IMR-90 (cell line): ENCODE data around the gene TOMM40L. TPM values are rescaled to one million over a fixed set of nuclear protein-coding genes. Genes with fewer than 3 reads are reported as not detected.

Source experiments
- ATAC-seq: fragments of 200-7000 bp; cut with Tn5 transposase; 2 replicates; pipeline ENCODE4 v1.9.1; 2020; ENCODE audit warnings: low read depth, mild to moderate bottlenecking, moderate library complexity
- BruUV-seq: library from RNA; stranded (reverse); fragments of 400-500 nt; replicated peaks from 2 replicates; lab custom pipeline; 2021; lab: Mats Ljungman, UMichigan
- CTCF ChIA-PET: fragments of 300-600 bp; formaldehyde crosslinking; extraction: SDS; loops from one replicate; lab custom pipeline; 2021; ENCODE audit warnings: antibody characterized with exemption; lab: Yijun Ruan, JAX
- POLR2A ChIA-PET: fragments of 300-600 bp; sonication (Branson Sonifier 250); formaldehyde crosslinking; loops from one replicate; lab custom pipeline; 2022; ENCODE audit warnings: antibody characterized with exemption; ENCODE audit not compliant: unreplicated experiment; lab: Charles Lee
- DNase-seq: peaks from one replicate; pipeline ENCODE4 v3.0.0; 2013
- H2AFZ ChIP-seq: replicated peaks from 2 replicates; pipeline ENCODE3; 2013; ENCODE audit warnings: low read length, mild to moderate bottlenecking; ENCODE audit not compliant: poor library complexity
- H2AK5ac ChIP-seq: 2 replicates; pipeline ENCODE4 v1.6.1; 2013; ENCODE audit warnings: low read depth, low read length, inconsistent platforms
- H2AK9ac ChIP-seq: replicated peaks from 2 replicates; pipeline ENCODE3; 2013; ENCODE audit warnings: mild to moderate bottlenecking, low read depth, low read length, moderate library complexity; ENCODE audit not compliant: poor library complexity
- H2BK120ac ChIP-seq: 2 replicates; pipeline ENCODE4 v1.6.1; 2013; ENCODE audit warnings: low read depth, low read length, inconsistent platforms
- H2BK15ac ChIP-seq: 3 replicates; pipeline ENCODE4 v1.6.1; 2013; ENCODE audit warnings: low read depth, low read length, inconsistent platforms
- H2BK20ac ChIP-seq: 2 replicates; pipeline ENCODE4 v1.6.1; 2013; ENCODE audit warnings: low read depth, mild to moderate bottlenecking, inconsistent platforms, low read length, moderate library complexity
- H2BK5ac ChIP-seq: 2 replicates; pipeline ENCODE4 v1.6.1; 2013; ENCODE audit warnings: mild to moderate bottlenecking, low read depth, low read length, inconsistent platforms; ENCODE audit not compliant: poor library complexity, severe bottlenecking
- H3K14ac ChIP-seq: replicated peaks from 2 replicates; pipeline ENCODE4 v1.6.1; 2013; ENCODE audit warnings: low read depth, low read length, inconsistent platforms
- H3K18ac ChIP-seq: 2 replicates; pipeline ENCODE4 v1.6.1; 2013; ENCODE audit warnings: low read depth, low read length, control low read depth
- H3K23ac ChIP-seq: 2 replicates; pipeline ENCODE4 v1.6.1; 2013; ENCODE audit warnings: low read depth, low read length, inconsistent platforms
- H3K27ac ChIP-seq: 2 replicates; pipeline ENCODE4 v1.5.1; 2013; ENCODE audit warnings: mild to moderate bottlenecking, control low read depth, low read length; ENCODE audit not compliant: insufficient read depth
- H3K27me3 ChIP-seq: 2 replicates; pipeline ENCODE4 v1.6.1; 2013; ENCODE audit warnings: low read length; ENCODE audit not compliant: control insufficient read depth, insufficient read depth
- H3K36me3 ChIP-seq: 2 replicates; pipeline ENCODE4 v1.6.1; 2013; ENCODE audit warnings: low read length, mixed read lengths; ENCODE audit not compliant: control insufficient read depth, insufficient read depth
- H3K4ac ChIP-seq: 2 replicates; pipeline ENCODE4 v1.6.1; 2013; ENCODE audit warnings: low read depth, low read length, inconsistent platforms
- H3K4me1 ChIP-seq: 2 replicates; pipeline ENCODE4 v1.6.1; 2013; ENCODE audit warnings: low read length, mixed read lengths; ENCODE audit not compliant: control insufficient read depth, insufficient read depth
- H3K4me2 ChIP-seq: 2 replicates; pipeline ENCODE4 v1.6.1; 2013; ENCODE audit warnings: low read depth, mild to moderate bottlenecking, control low read depth, low read length, moderate library complexity
- H3K4me3 ChIP-seq: 2 replicates; pipeline ENCODE4 v1.5.1; 2013; ENCODE audit warnings: low read depth, mild to moderate bottlenecking, control low read depth, low read length, moderate library complexity; ENCODE audit not compliant: insufficient read depth
- H3K56ac ChIP-seq: 2 replicates; pipeline ENCODE4 v1.6.1; 2013; ENCODE audit warnings: low read length, inconsistent platforms; ENCODE audit not compliant: insufficient read depth; ENCODE audit errors: extremely low read depth
- H3K79me1 ChIP-seq, 2 experiments: 2 replicates each; pipeline ENCODE4 v1.6.1; 2013; ENCODE audit warnings: low read length in 2 of 2, inconsistent platforms in 1 of 2, low read depth in 1 of 2
- H3K9ac ChIP-seq: 2 replicates; pipeline ENCODE4 v1.6.1; 2013; ENCODE audit warnings: low read depth, low read length, control low read depth
- H3K9me1 ChIP-seq: 2 replicates; pipeline ENCODE4 v1.6.1; 2013; ENCODE audit warnings: low read length, inconsistent platforms; ENCODE audit not compliant: insufficient read depth
- H3K9me3 ChIP-seq: 2 replicates; pipeline ENCODE4 v1.6.1; 2013; ENCODE audit warnings: low read length; ENCODE audit not compliant: control insufficient read depth, insufficient read depth
- H4K20me1 ChIP-seq: 2 replicates; pipeline ENCODE4 v1.6.1; 2013; ENCODE audit warnings: low read length, inconsistent platforms; ENCODE audit not compliant: insufficient read depth
- H4K5ac ChIP-seq: 2 replicates; pipeline ENCODE4 v1.6.1; 2013; ENCODE audit warnings: mild to moderate bottlenecking, low read depth, low read length, control low read depth
- H4K8ac ChIP-seq, 2 experiments: 2 replicates each; pipeline ENCODE4 v1.6.1; 2013; ENCODE audit warnings: low read depth in 2 of 2, low read length in 2 of 2, control low read depth in 1 of 2, inconsistent platforms in 1 of 2
- H4K91ac ChIP-seq: 2 replicates; pipeline ENCODE4 v1.6.1; 2013; ENCODE audit warnings: low read depth, low read length, inconsistent platforms; ENCODE audit not compliant: insufficient read depth
- BHLHE40 ChIP-seq: fragments of 150-350 bp; IDR thresholded peaks from 2 replicates; pipeline ENCODE4 v1.6.1; 2016; ENCODE audit warnings: mild to moderate bottlenecking, low read depth, low read length
- CEBPB ChIP-seq: IDR thresholded peaks from 2 replicates; pipeline ENCODE4 v1.6.1; 2012; ENCODE audit warnings: low read depth, low read length, improper control_type of control experiment
- CHD1 ChIP-seq: IDR thresholded peaks from 2 replicates; pipeline ENCODE4 v1.6.1; 2012; ENCODE audit warnings: low read depth, low read length, improper control_type of control experiment
- CTCF ChIP-seq: conservative IDR thresholded peaks from 2 replicates; pipeline ENCODE4 v1.5.1; 2012; ENCODE audit warnings: mild to moderate bottlenecking, low read depth, low read length, improper control_type of control experiment
- ELK1 ChIP-seq: fragments of 150-350 bp; IDR thresholded peaks from 2 replicates; pipeline ENCODE4 v1.6.1; 2016; ENCODE audit warnings: low read depth, mild to moderate bottlenecking, low read length, moderate library complexity, borderline replicate concordance
- FOS ChIP-seq: fragments of 150-350 bp; IDR thresholded peaks from 2 replicates; pipeline ENCODE4 v1.6.1; 2016; ENCODE audit warnings: low read depth, low read length
- MAFK ChIP-seq: IDR thresholded peaks from 2 replicates; pipeline ENCODE4 v1.6.1; 2012; ENCODE audit warnings: low read depth, low read length, improper control_type of control experiment
- MAZ ChIP-seq: IDR thresholded peaks from 2 replicates; pipeline ENCODE4 v1.6.1; 2012; ENCODE audit warnings: low read depth, mild to moderate bottlenecking, low read length, improper control_type of control experiment, moderate library complexity, borderline replicate concordance
- MXI1 ChIP-seq: IDR thresholded peaks from 2 replicates; pipeline ENCODE4 v1.6.1; 2012; ENCODE audit warnings: low read depth, mild to moderate bottlenecking, low read length, moderate library complexity, borderline replicate concordance
- NFE2L2 ChIP-seq: fragments of 150-350 bp; IDR thresholded peaks from 2 replicates; pipeline ENCODE4 v1.6.1; 2016; ENCODE audit warnings: low read depth, mild to moderate bottlenecking, low read length
- POLR2A ChIP-seq: IDR thresholded peaks from 2 replicates; pipeline ENCODE4 v1.6.1; 2012; ENCODE audit warnings: mild to moderate bottlenecking, low read depth, low read length
- RAD21 ChIP-seq: IDR thresholded peaks from 2 replicates; pipeline ENCODE4 v1.6.1; 2012; ENCODE audit warnings: low read length, improper control_type of control experiment
- RCOR1 ChIP-seq: IDR thresholded peaks from 2 replicates; pipeline ENCODE4 v1.6.1; 2012; ENCODE audit warnings: mild to moderate bottlenecking, low read length, improper control_type of control experiment; ENCODE audit not compliant: insufficient replicate concordance
- RFX5 ChIP-seq: IDR thresholded peaks from 2 replicates; pipeline ENCODE4 v1.8.0; 2012; ENCODE audit warnings: low read depth, mild to moderate bottlenecking, low read length, moderate library complexity
- SMC3 ChIP-seq: fragments of 150-350 bp; IDR thresholded peaks from 2 replicates; pipeline ENCODE4 v1.6.1; 2016; ENCODE audit warnings: low read depth, mild to moderate bottlenecking, antibody characterized with exemption, low read length, moderate library complexity
- USF2 ChIP-seq: fragments of 150-350 bp; IDR thresholded peaks from 2 replicates; pipeline ENCODE4 v1.6.1; 2017; ENCODE audit warnings: mild to moderate bottlenecking, antibody characterized with exemption, low read length, low read depth
- WGBS, 2 experiments: methylation state at CpG; one replicate each; pipeline versions ENCODE4 v1.1.5 to v1.1.7; 2013; ENCODE audit warnings: missing lambda C conversion rate in 2 of 2; ENCODE audit not compliant: insufficient read length in 1 of 2; ENCODE audit errors: extremely low coverage in 2 of 2; 5-methylcytosine and 5-hydroxymethylcytosine counted together
- dilution Hi-C: fragments of 300-500 bp; cut with HindIII; formaldehyde crosslinking; loops from one replicate; pipeline ENCODE4 v1.14.3; 2018; ENCODE audit warnings: low sequenced_read_pairs; ENCODE audit not compliant: unreplicated experiment
- in situ Hi-C: fragments of 300-500 bp; cut with MboI; formaldehyde crosslinking; loops from 3 replicates; pipeline ENCODE4 v1.14.3; 2019; ENCODE audit warnings: low sequenced_read_pairs, inconsistent platforms, mixed read lengths
- intact Hi-C: fragments of 100-400 bp; cut with micrococcal nuclease; formaldehyde crosslinking; loops from 2 replicates; pipeline ENCODE4 v1.10.0; 2022
- polyA plus RNA-seq, 3 experiments: library from polyadenylated mRNA; depleted of rRNA; stranded (reverse); fragments of >200 nt; gene quantifications; 2 replicates each; pipeline ENCODE4 v1.2.3, GENCODE V29; 2012; ENCODE audit warnings: low replicate concordance in 1 of 3
- total RNA-seq: library from RNA; depleted of rRNA; stranded (reverse); fragments of >200 nt; gene quantifications from 2 replicates; pipeline ENCODE4 v1.2.3, GENCODE V29; 2012

The TOMM40L gene
- total and polyA plus RNA-seq, 2 of the 4 experiments (the other 2 are of a cell fraction), result 7.7 to 12.5 TPM

GRCh38 chr1:161220002-161220401, 5.9 kb upstream of the TOMM40L start:
- Histone ChIP-seq H3K18ac (no peak overlapping the region), H2BK5ac (no peak overlapping the region), H3K23ac (no peak overlapping the region), H4K20me1 (no peaks in the 10 kb centered on the region), H3K4me1 (peaks cover 11% of the 10 kb centered on the region), H3K27ac (no peak overlapping the region), H4K5ac (no peak overlapping the region), H2BK15ac (no peak overlapping the region), H3K79me1 (no peaks in the 10 kb centered on the region), H2AK9ac (no peak overlapping the region), H3K36me3 (peaks cover 4% of the 10 kb centered on the region; the same call in 1 of the 2 replicates), H3K9me3 (no peaks in the 10 kb centered on the region), H2BK120ac (no peak overlapping the region), H3K9ac (no peak overlapping the region), H3K4ac (no peak overlapping the region), H2AK5ac (no peak overlapping the region), H4K8ac (no peak overlapping the region), H2BK20ac (no peak overlapping the region), H3K56ac (no peak overlapping the region), H3K4me3 (no peak overlapping the region), H2AFZ (no peak overlapping the region), H3K9me1 (peaks cover 14% of the 10 kb centered on the region), H3K27me3 (no peaks in the 10 kb centered on the region; the same call in 1 of the 2 replicates), H4K91ac (no peak overlapping the region), H3K4me2 (no peak overlapping the region), H3K14ac (no peak overlapping the region)
- no peak for TF ChIP-seq NFE2L2
- no peak for TF ChIP-seq FOS
- no peak for TF ChIP-seq RFX5
- TF ChIP-seq CEBPB, result no peak
- no peak for TF ChIP-seq MAFK
- no peak for TF ChIP-seq RAD21
- no peak for TF ChIP-seq ELK1
- TF ChIP-seq USF2, result no peak
- TF ChIP-seq CTCF, result no peak
- no peak for TF ChIP-seq MXI1
- no peak for TF ChIP-seq SMC3
- no peak for TF ChIP-seq RCOR1
- no peak for TF ChIP-seq POLR2A
- TF ChIP-seq CHD1, result no peak
- TF ChIP-seq MAZ, result no peak
- TF ChIP-seq BHLHE40, result no peak
- ChIA-PET CTCF (no interaction called here), POLR2A (no interaction called here)
- BruUV-seq, result no TSS peak
- DNase-seq, result no peak
- WGBS, 2 experiments, result 83% methylated on average over 3 of the region's 5 CpGs; no CpG with 5 or more reads in 1 of the 2 experiments
- in situ Hi-C loops, result no loop called here
- intact Hi-C loops, result no loop called here
- dilution Hi-C loops, result no loop called here
- no peak for ATAC-seq
